T-cell (primary cell): ENCODE measurements around the gene SMPD3. TPM values are rescaled to one million over a fixed set of nuclear protein-coding genes. Genes with fewer than 3 reads are reported as not detected.

Source experiments
- ATAC-seq, 4 experiments: fragments of 200-7000 bp in 3 of 4; fragments of 150-1000 bp in 1 of 4; cut with Tn5 transposase; replicated peaks in 1 of 4; 1 replicate in 3 of 4; 2 replicates in 1 of 4; pipeline ENCODE4 v1.10.0; 2021; ENCODE audit warnings: moderate library complexity in 3 of 4, mild to moderate bottlenecking in 2 of 4, moderate number of reproducible peaks in 1 of 4
- CTCF ChIA-PET, 2 donors: fragments of 300-600 bp; sonication (Branson Sonifier 250); formaldehyde crosslinking; loops; one replicate each; lab custom pipeline; 2022; ENCODE audit warnings: antibody characterized with exemption in 2 of 2; lab: Charles Lee
- POLR2A ChIA-PET, 2 donors: fragments of 300-600 bp; sonication (Branson Sonifier 250); formaldehyde crosslinking; loops; one replicate each; lab custom pipeline; 2022; ENCODE audit warnings: antibody characterized with exemption in 2 of 2; lab: Charles Lee
- DNase-seq, 35 experiments: peaks; one replicate each; pipeline versions ENCODE4 v3.0.0 to v3.0.0-alpha.2; 2013 to 2023
- H3K27ac ChIP-seq: one replicate; pipeline ENCODE4 v1.5.1; 2013; ENCODE audit warnings: low read length
- H3K27me3 ChIP-seq, 2 experiments: replicated peaks in 1 of 2; 1 replicate in 1 of 2; 2 replicates in 1 of 2; pipeline versions ENCODE4 v1.6.1 to v1.7.0; 2013; ENCODE audit warnings: low read length in 1 of 2, mixed read lengths in 1 of 2; ENCODE audit not compliant: control insufficient read depth in 2 of 2, insufficient read depth in 2 of 2; ENCODE audit errors: extremely low read depth in 1 of 2
- H3K36me3 ChIP-seq, 2 donors: 1 replicate in 1 of 2; 2 replicates in 1 of 2; pipeline versions ENCODE4 v1.6.1 to v1.7.0; 2013; ENCODE audit warnings: low read length in 1 of 2; ENCODE audit not compliant: control insufficient read depth in 2 of 2, insufficient read depth in 1 of 2; ENCODE audit errors: extremely low read depth in 1 of 2
- H3K4me1 ChIP-seq, 2 experiments: 1 replicate in 1 of 2; 2 replicates in 1 of 2; pipeline versions ENCODE4 v1.6.1 to v1.7.0; 2013; ENCODE audit warnings: low read length in 2 of 2, mixed read lengths in 1 of 2; ENCODE audit not compliant: insufficient read depth in 2 of 2, control insufficient read depth in 1 of 2; ENCODE audit errors: extremely low read depth in 1 of 2
- H3K4me3 ChIP-seq, 2 donors: 1 replicate in 1 of 2; 2 replicates in 1 of 2; pipeline versions ENCODE4 v1.5.1 to v1.7.0; 2013; ENCODE audit warnings: mild to moderate bottlenecking in 2 of 2, low read length in 1 of 2, moderate library complexity in 1 of 2; ENCODE audit not compliant: control insufficient read depth in 1 of 2; ENCODE audit errors: extremely low read depth in 1 of 2
- H3K9me3 ChIP-seq: 2 replicates; pipeline ENCODE4 v1.7.0; 2013
- H3K27ac Mint-ChIP-seq, 2 donors: one replicate each; pipeline ENCODE4 v1.8.0; 2020 to 2021; ENCODE audit warnings: mild to moderate bottlenecking in 2 of 2, mixed read lengths in 2 of 2
- H3K27me3 Mint-ChIP-seq, 2 donors: one replicate each; pipeline ENCODE4 v1.8.0; 2021 to 2022; ENCODE audit warnings: mixed read lengths in 2 of 2
- H3K36me3 Mint-ChIP-seq: one replicate; pipeline ENCODE4 v1.8.0; 2021; ENCODE audit warnings: mixed read lengths
- H3K4me1 Mint-ChIP-seq, 3 donors: one replicate each; pipeline ENCODE4 v1.8.0; 2020 to 2022; ENCODE audit warnings: mixed read lengths in 3 of 3, mild to moderate bottlenecking in 1 of 3
- H3K4me3 Mint-ChIP-seq, 3 donors: one replicate each; pipeline ENCODE4 v1.8.0; 2020 to 2022; ENCODE audit warnings: mild to moderate bottlenecking in 3 of 3, mixed read lengths in 3 of 3, moderate library complexity in 3 of 3
- H3K9me3 Mint-ChIP-seq, 3 donors: one replicate each; pipeline ENCODE4 v1.8.0; 2020 to 2022; ENCODE audit warnings: mixed read lengths in 3 of 3
- WGBS: methylation state at CpG from one replicate; pipeline ENCODE4 v1.1.5; 2013; ENCODE audit warnings: missing lambda C conversion rate; ENCODE audit not compliant: insufficient coverage; 5-methylcytosine and 5-hydroxymethylcytosine counted together
- total RNA-seq, 35 experiments: library from RNA in 6 of 35; stranded (reverse) in 6 of 35; fragments of 120-200 nt in 1 of 35; gene quantifications; one replicate each; pipeline versions ENCODE4 v1.2.1 to v1.2.4 and lab custom pipeline; 2013 to 2026

The SMPD3 gene
- total RNA-seq, 5 donors from 2014 or later (not counting 1 experiment from before 2014, with no cell fraction given) = 0.93 to 2.3 (median 1.7) TPM

DNA sequence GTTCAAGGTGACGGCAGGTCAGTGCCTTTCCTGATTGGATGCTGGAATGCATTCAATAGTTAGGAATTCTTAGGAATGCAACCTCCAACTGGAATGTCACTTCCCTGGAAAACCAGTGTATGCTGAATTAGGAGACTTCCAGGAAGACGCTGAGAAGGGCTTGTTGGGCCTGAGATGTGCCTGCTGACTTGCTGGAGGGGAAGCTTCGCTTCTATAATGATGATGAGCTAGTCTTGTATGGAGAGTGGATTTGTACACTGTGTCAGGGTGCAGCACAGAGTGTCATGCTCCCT is 45.6 kb downstream of the SMPD3 start:
- Histone ChIP-seq H3K9me3 (no peaks in the 10 kb centered on the region), H3K36me3 (no peaks in the 10 kb centered on the region), H3K4me1 (peaks cover 0 to 16% of the 10 kb centered on the region in 2 experiments), H3K27me3 (peaks cover 0 to 5% of the 10 kb centered on the region in 2 experiments), H3K27ac (no peak overlapping the region), H3K4me3 (no peak overlapping the region)
- DNase-seq (no peak), ATAC-seq (no peak)
- Mint-ChIP-seq H3K9me3 (no peaks in the 10 kb centered on the region), H3K27me3 (no peaks in the 10 kb centered on the region), H3K27ac (peak overlapping the region in 1 of 2 donors; percentile 11), H3K4me1 (peaks cover 17 to 22% (median 20%) of the 10 kb centered on the region in 3 donors), H3K36me3 (no peaks in the 10 kb centered on the region), H3K4me3 (no peak overlapping the region)
- POLR2A ChIA-PET = no interaction called here
- WGBS = 100% methylated on average over 1 of the region's 3 CpGs
- CTCF ChIA-PET = interaction anchor here (0.6 kb wide), 2 partner anchors 13 to 1016 kb away, joined by 3 read pairs; no protein-coding TSS in a partner anchor

- no peak overlapping the region for H3K4me3 Mint-ChIP-seq
- Histone ChIP-seq H3K4me1 (peaks cover 0 to 19% of the 10 kb centered on the region in 2 experiments), H3K27ac (no peak overlapping the region), H3K9me3 (no peaks in the 10 kb centered on the region), H3K36me3 (no peaks in the 10 kb centered on the region), H3K27me3 (peaks cover 0 to 5% of the 10 kb centered on the region in 2 experiments), H3K4me3 (no peak overlapping the region)
- no peaks in the 10 kb centered on the region for H3K27me3 Mint-ChIP-seq
- peak overlapping the region; percentile 17 to 44 for H3K27ac Mint-ChIP-seq
- H3K9me3 Mint-ChIP-seq = no peaks in the 10 kb centered on the region
- H3K36me3 Mint-ChIP-seq = no peaks in the 10 kb centered on the region
- WGBS = 71% methylated on average over 7 of the region's 13 CpGs
- CTCF ChIA-PET = no interaction called here
- ATAC-seq (no peak), DNase-seq (no peak)
- peaks cover 23 to 27% (median 23%) of the 10 kb centered on the region in 3 donors for H3K4me1 Mint-ChIP-seq
- POLR2A ChIA-PET = interaction anchor here in 1 of 2 donors (0.6 kb wide), 1 partner anchor 13 kb away, joined by 3 read pairs; no protein-coding TSS in a partner anchor
Observed at GRCh38 chr16:68401871-68402747, 46.2 kb downstream of the SMPD3 start.

- DNase-seq (peak in 11 of 35 experiments; percentile 12 to 35 (median 23)), ATAC-seq (peak; percentile 48 to 76 (median 58))
- H3K27me3 Mint-ChIP-seq = no peaks in the 10 kb centered on the region
- Histone ChIP-seq H3K27me3 (peaks cover 0 to 5% of the 10 kb centered on the region in 2 experiments), H3K27ac (no peak overlapping the region), H3K4me3 (no peak overlapping the region), H3K4me1 (peaks cover 0 to 28% of the 10 kb centered on the region in 2 experiments), H3K9me3 (no peaks in the 10 kb centered on the region), H3K36me3 (no peaks in the 10 kb centered on the region)
- H3K36me3 Mint-ChIP-seq = no peaks in the 10 kb centered on the region
- H3K4me3 Mint-ChIP-seq = no peak overlapping the region
- 63% methylated on average over 3 of the region's 5 CpGs for WGBS
- peaks cover 29 to 35% (median 31%) of the 10 kb centered on the region in 3 donors for H3K4me1 Mint-ChIP-seq
- H3K27ac Mint-ChIP-seq = peak overlapping the region; percentile 32 to 82
- no peaks in the 10 kb centered on the region for H3K9me3 Mint-ChIP-seq
- CTCF ChIA-PET = no interaction called here
- POLR2A ChIA-PET = interaction anchor here in 1 of 2 donors (0.5 kb wide), 1 partner anchor 423 kb away, joined by 8 read pairs; no protein-coding TSS in a partner anchor
Observed at GRCh38 chr16:68400924-68401460, 47.3 kb downstream of the SMPD3 start.

DNA sequence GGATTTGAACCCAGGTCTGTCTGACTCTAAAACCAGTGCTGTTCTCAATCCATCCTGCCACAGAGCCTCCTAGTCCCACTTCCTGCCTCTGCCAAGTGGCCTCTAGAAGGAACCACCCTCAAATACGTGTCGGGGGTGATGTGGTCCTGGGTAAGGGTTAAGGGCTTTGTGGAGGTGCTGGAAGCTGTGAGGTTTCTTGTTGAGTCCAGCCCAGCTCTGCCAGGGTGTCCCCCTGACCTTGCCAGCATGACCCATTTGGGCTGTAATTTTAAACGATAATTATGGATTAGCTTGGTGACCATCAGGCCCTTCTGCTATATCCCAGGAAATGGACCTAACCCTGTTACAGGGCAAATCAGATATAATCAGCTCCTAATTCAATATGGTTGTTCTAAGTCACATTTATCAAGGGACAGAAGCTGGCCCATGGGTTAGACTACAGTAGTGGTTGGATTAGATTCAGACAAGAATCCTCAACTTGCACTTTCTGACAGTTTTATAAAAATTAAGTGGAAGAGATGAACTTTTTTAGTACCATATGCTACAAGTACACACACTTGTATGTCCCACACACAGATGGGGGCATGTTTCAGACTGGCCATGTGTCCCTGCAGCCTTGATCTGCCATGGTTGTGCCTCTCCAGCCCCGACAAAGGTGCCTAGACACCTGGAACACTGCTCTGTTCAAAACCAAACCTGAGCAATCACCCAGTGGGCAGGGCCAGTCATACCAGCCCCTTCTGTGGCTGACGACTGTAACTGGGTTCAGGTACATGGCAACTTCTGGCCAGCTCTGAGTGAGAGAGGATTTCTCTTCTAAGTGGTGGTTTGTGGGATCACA is 48.0 kb downstream of the SMPD3 start:
- ATAC-seq = no peak
- WGBS = 63% methylated on average over 3 of the region's 5 CpGs

GRCh38 chr16:68399456-68399855 is 48.9 kb downstream of the SMPD3 start:
- peaks cover 0 to 5% of the 10 kb centered on the region in 2 experiments for H3K27me3 ChIP-seq
- ChIA-PET CTCF (no interaction called here), POLR2A (interaction anchor here in 1 of 2 donors (0.6 kb wide), 1 partner anchor 1370 kb away, joined by 3 read pairs; no protein-coding TSS in a partner anchor)
- H3K36me3 ChIP-seq = no peaks in the 10 kb centered on the region
- 95% methylated on average over 2 of the region's 3 CpGs for WGBS
- Mint-ChIP-seq H3K4me3 (no peak overlapping the region), H3K9me3 (no peaks in the 10 kb centered on the region), H3K4me1 (peaks cover 29 to 35% (median 31%) of the 10 kb centered on the region in 3 donors), H3K36me3 (no peaks in the 10 kb centered on the region), H3K27me3 (no peaks in the 10 kb centered on the region), H3K27ac (no peak overlapping the region)
- H3K4me3 ChIP-seq = no peak overlapping the region
- no peak overlapping the region for H3K27ac ChIP-seq
- DNase-seq (no peak), ATAC-seq (no peak)
- H3K4me1 ChIP-seq = peaks cover 0 to 28% of the 10 kb centered on the region in 2 experiments
- H3K9me3 ChIP-seq = no peaks in the 10 kb centered on the region

More for the DNA sequence above, 48.0 kb downstream of the SMPD3 start:
- H3K27me3 Mint-ChIP-seq = no peaks in the 10 kb centered on the region
- H3K27ac ChIP-seq = no peak overlapping the region
- peak overlapping the region in 1 of 2 donors; percentile 82 for H3K27ac Mint-ChIP-seq
- CTCF ChIA-PET = no interaction called here
- no peaks in the 10 kb centered on the region for H3K9me3 Mint-ChIP-seq
- H3K9me3 ChIP-seq = no peaks in the 10 kb centered on the region
- POLR2A ChIA-PET = no interaction called here
- H3K4me3 Mint-ChIP-seq = no peak overlapping the region
- H3K4me1 ChIP-seq = peaks cover 0 to 28% of the 10 kb centered on the region in 2 experiments
- H3K36me3 ChIP-seq = no peaks in the 10 kb centered on the region
- H3K4me1 Mint-ChIP-seq = peaks cover 29 to 35% (median 31%) of the 10 kb centered on the region in 3 donors
- no peak for DNase-seq
- H3K4me3 ChIP-seq = no peak overlapping the region
- peaks cover 0 to 5% of the 10 kb centered on the region in 2 experiments for H3K27me3 ChIP-seq
- no peaks in the 10 kb centered on the region for H3K36me3 Mint-ChIP-seq
